Endothelial cell of umbilical vein (primary cell): ENCODE measurements around the gene SLC11A2. TPM values are rescaled to one million over a fixed set of nuclear protein-coding genes. Genes with fewer than 3 reads are reported as not detected.

Experiments used
- BruUV-seq: library from RNA; stranded (reverse); fragments of 400-500 nt; replicated peaks from 2 replicates; lab custom pipeline; 2021; lab: Mats Ljungman, UMichigan
- CTCF ChIA-PET: fragments of 300-600, 350-600 bp; sonication (Branson Sonifier 250); formaldehyde crosslinking; loops from one replicate; lab custom pipeline; 2021; ENCODE audit warnings: antibody characterized with exemption, inconsistent platforms; lab: Charles Lee
- POLR2A ChIA-PET: fragments of 300-600, 350-600 bp; sonication (Branson Sonifier 250); formaldehyde crosslinking; loops from one replicate; lab custom pipeline; 2021; ENCODE audit warnings: antibody characterized with exemption, inconsistent platforms; lab: Charles Lee
- DNase-seq: peaks from one replicate; pipeline ENCODE4 v3.0.0-alpha.2; 2011; ENCODE audit warnings: low read depth, low spot score
- FAIRE-seq: peaks from 2 replicates; lab custom pipeline; 2011; peaks lifted over from hg19 to GRCh38; lab: Jason Lieb, UNC
- H2AFZ ChIP-seq: 2 replicates; pipeline ENCODE4 v1.6.0; 2012; ENCODE audit warnings: low read depth, low read length, control low read depth, inconsistent platforms
- H3K27ac ChIP-seq: 2 replicates; pipeline ENCODE4 v1.5.1; 2011; ENCODE audit warnings: low read depth, mild to moderate bottlenecking, control low read depth, low read length, moderate library complexity; ENCODE audit not compliant: insufficient read depth
- H3K27me3 ChIP-seq, 2 experiments: 2 replicates each; pipeline versions ENCODE4 v1.6.0 to v1.6.1; 2011; ENCODE audit warnings: low read length in 2 of 2, mixed read lengths in 1 of 2; ENCODE audit not compliant: control insufficient read depth in 2 of 2, insufficient read depth in 2 of 2
- H3K36me3 ChIP-seq, 2 experiments: 2 replicates in 1 of 2; 3 replicates in 1 of 2; pipeline ENCODE4 v1.5.1; 2011; ENCODE audit warnings: low read length in 2 of 2, mild to moderate bottlenecking in 1 of 2, moderate library complexity in 1 of 2; ENCODE audit not compliant: control insufficient read depth in 2 of 2, insufficient read depth in 2 of 2; ENCODE audit errors: extremely low read depth in 1 of 2
- H3K4me1 ChIP-seq: 3 replicates; pipeline ENCODE4 v1.5.1; 2011; ENCODE audit warnings: mild to moderate bottlenecking, low read length; ENCODE audit not compliant: control insufficient read depth, insufficient read depth; ENCODE audit errors: extremely low read depth
- H3K4me2 ChIP-seq: 2 replicates; pipeline ENCODE4 v1.6.1; 2011; ENCODE audit warnings: low read length, control low read depth, mixed read lengths; ENCODE audit not compliant: insufficient read depth
- H3K4me3 ChIP-seq, 3 experiments: fragments of 200-600 bp in 1 of 3; sonication (generic), shearing (Covaris generic) in 1 of 3; replicated peaks in 1 of 3; 2 replicates each; pipeline ENCODE4 v1.5.1; 2011 to 2016; ENCODE audit warnings: control low read depth in 3 of 3, low read length in 3 of 3, mild to moderate bottlenecking in 2 of 3, inconsistent platforms in 1 of 3, low read depth in 1 of 3, moderate library complexity in 1 of 3; ENCODE audit not compliant: insufficient read depth in 1 of 3
- H3K79me2 ChIP-seq: 2 replicates; pipeline ENCODE4 v1.6.0; 2012; ENCODE audit warnings: low read length, inconsistent platforms; ENCODE audit not compliant: control insufficient read depth, insufficient read depth
- H3K9ac ChIP-seq: replicated peaks from 2 replicates; pipeline ENCODE3; 2011; ENCODE audit warnings: low read length, control low read depth; ENCODE audit not compliant: insufficient read depth; ENCODE audit errors: extremely low read depth
- H3K9me1 ChIP-seq: replicated peaks from 3 replicates; pipeline ENCODE4 v1.6.0; 2011; ENCODE audit warnings: mild to moderate bottlenecking, low read length; ENCODE audit not compliant: control insufficient read depth, insufficient read depth; ENCODE audit errors: extremely low read depth
- H3K9me3 ChIP-seq: replicated peaks from 2 replicates; pipeline ENCODE4 v1.5.1; 2012; ENCODE audit warnings: low read length, inconsistent platforms; ENCODE audit not compliant: control insufficient read depth, insufficient read depth
- H4K20me1 ChIP-seq: replicated peaks from 2 replicates; pipeline ENCODE3; 2011; ENCODE audit warnings: mild to moderate bottlenecking, low read length; ENCODE audit not compliant: control insufficient read depth, insufficient read depth; ENCODE audit errors: extremely low read depth
- EZH2 ChIP-seq: IDR thresholded peaks from 2 replicates; pipeline ENCODE4 v1.6.1; 2012; ENCODE audit warnings: borderline replicate concordance, low read depth, mild to moderate bottlenecking, moderate library complexity, low read length, inconsistent platforms; ENCODE audit not compliant: severe bottlenecking
- FOS ChIP-seq: IDR thresholded peaks from 2 replicates; pipeline ENCODE4 v1.6.1; 2011; ENCODE audit warnings: mild to moderate bottlenecking, low read length, moderate library complexity, borderline replicate concordance; ENCODE audit not compliant: insufficient read depth
- JUN ChIP-seq: IDR thresholded peaks from 2 replicates; pipeline ENCODE4 v1.6.1; 2011; ENCODE audit warnings: borderline replicate concordance, low read depth; ENCODE audit not compliant: insufficient read length, insufficient read depth
- MYC ChIP-seq: IDR thresholded peaks from one replicate; pipeline ENCODE4 v1.6.1; 2011; ENCODE audit warnings: mild to moderate bottlenecking, low read depth, low read length
- POLR2AphosphoS5 ChIP-seq: IDR thresholded peaks from 2 replicates; pipeline ENCODE4 v1.6.1; 2012; ENCODE audit warnings: low read depth, mild to moderate bottlenecking, control low read depth, low read length, moderate library complexity; ENCODE audit not compliant: insufficient read depth
- dilution Hi-C: fragments of 300-500 bp; cut with MboI; formaldehyde crosslinking; loops from one replicate; pipeline ENCODE4 v1.15.0; 2019; ENCODE audit warnings: low sequenced_read_pairs; ENCODE audit not compliant: extremely low pct_ligation_motif_present
- intact Hi-C: fragments of 100-400 bp; cut with micrococcal nuclease; formaldehyde crosslinking; loops from one replicate; pipeline ENCODE4 v1.10.0; 2022
- polyA plus RNA-seq, 4 experiments: library from polyadenylated mRNA; depleted of rRNA in 3 of 4; stranded (reverse) in 3 of 4; unstranded in 1 of 4; fragments of >200 nt; gene quantifications; 2 replicates each; pipeline versions ENCODE4 v1.2.1 to v1.2.3, GENCODE V29; 2011 to 2012; ENCODE audit warnings: missing spikeins in 1 of 4
- total RNA-seq: library from RNA; stranded (reverse); gene quantifications from 2 replicates; pipeline ENCODE4 v1.2.3, GENCODE V29; 2021
- TF ChIP-seq, protein P1 (sequence below), 2 donors: IDR thresholded peaks; 1 replicate in 1 of 2; 2 replicates in 1 of 2; pipeline ENCODE4 v1.5.1; 2011; ENCODE audit warnings: low read length in 2 of 2, mild to moderate bottlenecking in 2 of 2, moderate library complexity in 2 of 2, control low read depth in 1 of 2, inconsistent platforms in 1 of 2, low read depth in 1 of 2; ENCODE audit not compliant: insufficient read depth in 1 of 2; ENCODE audit errors: extremely low read depth in 1 of 2
- TF ChIP-seq, protein P2 (sequence below): IDR thresholded peaks from 2 replicates; pipeline ENCODE4 v1.6.1; 2011; ENCODE audit not compliant: insufficient read depth, insufficient read length

Gene SLC11A2
- total and polyA plus RNA-seq, 2 donors (not counting 3 experiments of a cell fraction or from before 2014, with no cell fraction given), result 47.5 to 56.4 TPM

DNA sequence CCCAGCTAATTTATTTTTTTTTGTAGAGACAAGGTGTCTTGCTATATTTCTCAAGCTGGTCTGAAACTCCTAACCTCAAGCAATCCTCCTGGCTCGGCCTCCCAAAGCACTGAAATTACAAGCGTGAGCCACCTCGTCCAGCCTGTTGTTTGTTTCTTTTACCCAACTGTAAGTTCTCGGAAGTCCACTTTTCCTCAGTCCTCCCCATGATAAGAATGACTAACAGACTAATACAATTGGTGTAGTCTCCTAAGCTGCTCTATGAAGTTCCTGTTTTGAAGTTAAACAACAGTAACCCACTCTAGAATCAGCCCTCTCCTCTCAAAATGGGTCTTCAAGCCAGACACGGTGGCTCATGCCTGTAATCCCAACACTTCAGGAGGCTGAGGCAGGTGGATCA is 37.3 kb downstream of the SLC11A2 start:
- POLR2A ChIA-PET, result no interaction called here
- peaks cover 15 to 20% of the 10 kb centered on the region in 2 experiments for H3K36me3 ChIP-seq
- dilution Hi-C loops, result no loop called here
- peak overlapping the region; percentile 36 for H3K27ac ChIP-seq
- peak; percentile 75 for FAIRE-seq
- peaks cover 41% of the 10 kb centered on the region for H3K4me1 ChIP-seq
- no peaks in the 10 kb centered on the region for H3K79me2 ChIP-seq
- no peaks in the 10 kb centered on the region for H3K9me1 ChIP-seq
- DNase-seq, result peak; percentile 60
- no peak overlapping the region for H2AFZ ChIP-seq
- no peak overlapping the region for H3K4me3 ChIP-seq
- H3K27me3 ChIP-seq, result no peaks in the 10 kb centered on the region
- CTCF ChIA-PET, result interaction anchor here (1.2 to 7.3 kb wide), 4 partner anchors 21 to 224 kb away, joined by 3 to 299 read pairs (median 54); partner anchors contain the start of gene ATF1
- BruUV-seq, result no TSS peak
- TF ChIP-seq EZH2, result no peak
- TF ChIP-seq, protein P1, sequence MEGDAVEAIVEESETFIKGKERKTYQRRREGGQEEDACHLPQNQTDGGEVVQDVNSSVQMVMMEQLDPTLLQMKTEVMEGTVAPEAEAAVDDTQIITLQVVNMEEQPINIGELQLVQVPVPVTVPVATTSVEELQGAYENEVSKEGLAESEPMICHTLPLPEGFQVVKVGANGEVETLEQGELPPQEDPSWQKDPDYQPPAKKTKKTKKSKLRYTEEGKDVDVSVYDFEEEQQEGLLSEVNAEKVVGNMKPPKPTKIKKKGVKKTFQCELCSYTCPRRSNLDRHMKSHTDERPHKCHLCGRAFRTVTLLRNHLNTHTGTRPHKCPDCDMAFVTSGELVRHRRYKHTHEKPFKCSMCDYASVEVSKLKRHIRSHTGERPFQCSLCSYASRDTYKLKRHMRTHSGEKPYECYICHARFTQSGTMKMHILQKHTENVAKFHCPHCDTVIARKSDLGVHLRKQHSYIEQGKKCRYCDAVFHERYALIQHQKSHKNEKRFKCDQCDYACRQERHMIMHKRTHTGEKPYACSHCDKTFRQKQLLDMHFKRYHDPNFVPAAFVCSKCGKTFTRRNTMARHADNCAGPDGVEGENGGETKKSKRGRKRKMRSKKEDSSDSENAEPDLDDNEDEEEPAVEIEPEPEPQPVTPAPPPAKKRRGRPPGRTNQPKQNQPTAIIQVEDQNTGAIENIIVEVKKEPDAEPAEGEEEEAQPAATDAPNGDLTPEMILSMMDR (IDR thresholded peaks at IDR 0.05; ENCODE audit: extremely low read depth in 1 of 2, insufficient read depth in 1 of 2, low read depth in 1 of 2, low read length in 2 of 2), result no peak
- no peak for TF ChIP-seq MYC
- TF ChIP-seq, protein P2, sequence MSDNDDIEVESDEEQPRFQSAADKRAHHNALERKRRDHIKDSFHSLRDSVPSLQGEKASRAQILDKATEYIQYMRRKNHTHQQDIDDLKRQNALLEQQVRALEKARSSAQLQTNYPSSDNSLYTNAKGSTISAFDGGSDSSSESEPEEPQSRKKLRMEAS, result no peak
- TF ChIP-seq JUN, result no peak
- no peak for TF ChIP-seq POLR2AphosphoS5
- TF ChIP-seq FOS, result no peak
- H3K9me3 ChIP-seq, result no peaks in the 10 kb centered on the region
- no peaks in the 10 kb centered on the region for H4K20me1 ChIP-seq
- H3K4me2 ChIP-seq, result no peak overlapping the region
- intact Hi-C loops, result loop anchor here (5.0 kb wide), 2 partner anchors 38 to 62 kb away; partner anchors contain the start of gene SLC11A2
- H3K9ac ChIP-seq, result no peak overlapping the region
